Measurements from ENCODE around the gene NECAP2. TPM values are rescaled to one million over a fixed set of nuclear protein-coding genes. Genes with fewer than 3 reads are reported as not detected.

NECAP2 gene
- total and polyA plus RNA-seq, 9 donors = 36.2 to 60.4 (median 51.9) TPM

DNA sequence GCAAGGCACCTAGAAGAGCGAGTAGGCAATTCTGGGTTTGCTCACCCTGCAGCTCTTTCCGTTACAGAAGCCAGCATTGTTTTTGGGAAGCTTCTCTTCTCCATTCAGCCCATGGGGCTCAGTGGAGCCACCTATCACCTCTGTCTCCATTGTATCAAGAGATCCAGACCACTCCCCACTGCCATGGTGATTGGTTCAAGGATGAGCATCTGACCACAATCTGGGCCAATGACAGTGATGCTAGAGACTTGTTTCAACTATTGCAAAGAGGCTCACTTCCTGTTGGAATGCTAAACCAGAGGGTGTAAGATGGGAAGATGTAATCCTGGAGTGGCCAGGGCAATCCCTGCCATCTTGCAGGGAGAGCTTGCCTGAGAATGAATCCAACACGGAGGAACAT is 9.9 kb upstream of the NECAP2 start:
- WGBS, 3 donors = 68 to 72% (median 71%) methylated on average over 3 of the region's 3 CpGs
- Histone ChIP-seq H3K4me3 (no peak overlapping the region), H3K27me3 (no peaks in the 10 kb centered on the region), H3K27ac (no peak overlapping the region), H3K4me1 (ENCODE audit: insufficient read depth) (no peaks in the 10 kb centered on the region), H3K9me3 (no peaks in the 10 kb centered on the region), H3K36me3 (no peaks in the 10 kb centered on the region)
- no peak for DNase-seq
- no peak for TF ChIP-seq POLR2A (IDR thresholded peaks at IDR 0.05)
- TF ChIP-seq, protein P1, sequence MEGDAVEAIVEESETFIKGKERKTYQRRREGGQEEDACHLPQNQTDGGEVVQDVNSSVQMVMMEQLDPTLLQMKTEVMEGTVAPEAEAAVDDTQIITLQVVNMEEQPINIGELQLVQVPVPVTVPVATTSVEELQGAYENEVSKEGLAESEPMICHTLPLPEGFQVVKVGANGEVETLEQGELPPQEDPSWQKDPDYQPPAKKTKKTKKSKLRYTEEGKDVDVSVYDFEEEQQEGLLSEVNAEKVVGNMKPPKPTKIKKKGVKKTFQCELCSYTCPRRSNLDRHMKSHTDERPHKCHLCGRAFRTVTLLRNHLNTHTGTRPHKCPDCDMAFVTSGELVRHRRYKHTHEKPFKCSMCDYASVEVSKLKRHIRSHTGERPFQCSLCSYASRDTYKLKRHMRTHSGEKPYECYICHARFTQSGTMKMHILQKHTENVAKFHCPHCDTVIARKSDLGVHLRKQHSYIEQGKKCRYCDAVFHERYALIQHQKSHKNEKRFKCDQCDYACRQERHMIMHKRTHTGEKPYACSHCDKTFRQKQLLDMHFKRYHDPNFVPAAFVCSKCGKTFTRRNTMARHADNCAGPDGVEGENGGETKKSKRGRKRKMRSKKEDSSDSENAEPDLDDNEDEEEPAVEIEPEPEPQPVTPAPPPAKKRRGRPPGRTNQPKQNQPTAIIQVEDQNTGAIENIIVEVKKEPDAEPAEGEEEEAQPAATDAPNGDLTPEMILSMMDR (IDR thresholded peaks at IDR 0.05) = no peak
- TF ChIP-seq EP300 (IDR thresholded peaks at IDR 0.05) = no peak
- intact Hi-C loops (cut with DNase I) = no loop called here

DNA sequence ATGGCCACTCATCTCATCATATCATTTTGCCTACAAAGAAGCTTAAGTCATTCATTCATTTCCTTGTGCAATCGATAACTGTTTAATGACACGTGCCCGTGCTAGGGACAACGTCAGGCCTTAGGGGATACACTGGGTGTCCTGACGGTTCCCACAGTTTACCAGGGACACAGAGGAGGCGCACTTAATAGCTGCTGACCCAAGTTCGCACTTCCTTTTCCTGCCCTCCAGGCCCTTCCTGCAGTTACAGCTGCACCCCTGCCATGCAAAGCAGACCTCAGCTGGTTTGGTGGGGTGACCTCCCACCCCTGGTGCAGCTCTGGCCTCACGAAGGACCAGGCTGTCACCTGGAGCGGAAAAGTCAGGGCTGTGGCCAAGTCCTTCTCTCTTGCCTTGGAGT is 7.5 kb upstream of the NECAP2 start:
- Histone ChIP-seq H3K9me3 (no peaks in the 10 kb centered on the region), H3K4me1 (ENCODE audit: insufficient read depth) (no peaks in the 10 kb centered on the region), H3K4me3 (no peak overlapping the region), H3K36me3 (no peaks in the 10 kb centered on the region), H3K27me3 (no peaks in the 10 kb centered on the region), H3K27ac (no peak overlapping the region)
- DNase-seq = no peak
- intact Hi-C loops (cut with DNase I) = no loop called here
- 81 to 82% (median 82%) methylated on average over 9 of the region's 9 CpGs for WGBS, 3 donors
- TF ChIP-seq POLR2A (IDR thresholded peaks at IDR 0.05) (no peak), EP300 (IDR thresholded peaks at IDR 0.05) (no peak)
- TF ChIP-seq, protein P1 (IDR thresholded peaks at IDR 0.05) = no peak

DNA sequence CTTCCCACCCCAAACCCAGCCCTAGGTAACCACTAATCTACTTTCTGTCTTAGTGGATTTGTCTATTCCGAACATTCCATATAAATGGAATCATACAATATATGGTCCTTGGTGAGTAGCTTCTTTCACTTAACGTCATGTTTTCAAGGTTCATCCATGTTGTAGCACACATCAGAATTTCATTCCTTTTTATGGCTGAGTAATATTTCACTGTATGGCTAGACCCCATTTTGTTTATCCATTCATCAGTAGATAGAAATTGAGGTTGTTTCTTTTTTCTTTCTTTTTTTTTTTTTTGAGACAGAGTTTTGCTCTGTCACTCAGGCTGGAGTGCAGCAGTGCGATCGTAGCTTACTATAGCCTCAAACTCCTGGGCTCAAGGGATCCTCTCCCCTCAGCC is 6.5 kb upstream of the NECAP2 start:
- no peaks in the 10 kb centered on the region for H3K9me3 ChIP-seq
- H3K36me3 ChIP-seq = no peaks in the 10 kb centered on the region
- intact Hi-C loops (cut with DNase I) = no loop called here
- 92 to 97% (median 94%) methylated on average over 4 of the region's 4 CpGs for WGBS, 3 donors
- no peak for DNase-seq
- no peaks in the 10 kb centered on the region for H3K4me1 ChIP-seq (ENCODE audit: insufficient read depth)
- no peak overlapping the region for H3K27ac ChIP-seq
- TF ChIP-seq, protein P1 (IDR thresholded peaks at IDR 0.05) = no peak
- TF ChIP-seq POLR2A (IDR thresholded peaks at IDR 0.05) (no peak), EP300 (IDR thresholded peaks at IDR 0.05) (no peak)
- H3K27me3 ChIP-seq = no peaks in the 10 kb centered on the region
- H3K4me3 ChIP-seq = no peak overlapping the region

DNA sequence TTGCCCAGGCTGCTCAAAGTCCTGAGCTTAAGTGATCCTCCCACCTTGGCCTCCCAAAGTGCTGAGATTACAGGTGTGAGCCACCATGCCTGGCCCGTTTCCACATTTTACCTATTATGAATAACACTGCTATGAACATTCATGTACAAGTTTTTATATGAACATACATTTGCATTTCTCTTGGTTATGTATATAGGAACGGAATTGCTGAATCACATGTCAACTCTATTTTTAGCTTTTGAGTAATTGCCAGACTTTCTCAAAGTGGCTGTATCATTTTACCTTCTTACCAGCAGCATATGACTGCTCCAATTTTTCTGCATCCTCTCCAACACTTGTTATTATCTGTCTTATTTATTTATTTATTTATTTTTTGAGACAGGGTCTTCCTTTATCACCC is 6.0 kb upstream of the NECAP2 start:
- Histone ChIP-seq H3K4me3 (no peak overlapping the region), H3K4me1 (ENCODE audit: insufficient read depth) (no peaks in the 10 kb centered on the region), H3K27ac (no peak overlapping the region), H3K27me3 (no peaks in the 10 kb centered on the region), H3K36me3 (no peaks in the 10 kb centered on the region), H3K9me3 (no peaks in the 10 kb centered on the region)
- intact Hi-C loops (cut with DNase I) = no loop called here
- no peak for TF ChIP-seq EP300 (IDR thresholded peaks at IDR 0.05)
- TF ChIP-seq POLR2A (IDR thresholded peaks at IDR 0.05) = no peak
- TF ChIP-seq, protein P1 (IDR thresholded peaks at IDR 0.05) = no peak
- DNase-seq = no peak
- WGBS, 3 donors = 55 to 70% (median 62%) methylated on average over 2 of the region's 2 CpGs

All from ovary (tissue), 9 donors.